Measurements from ENCODE around the gene RIPK4. TPM values are rescaled to one million over a fixed set of nuclear protein-coding genes. Genes with fewer than 3 reads are reported as not detected.
A peak's percentile ranks its signal among the peaks of the same experiment; 100 is the strongest.

The RIPK4 gene
- total RNA-seq, 1 experiment from 2014 or later, result 20.1 TPM

GRCh38 chr21:41769111-41769510 is 2.3 kb upstream of the RIPK4 start (continued):
- TF ChIP-seq NR3C1 (CRISPR knock-in tag; conservative IDR thresholded peaks at IDR 0.05; ENCODE audit: low read depth) (no peak), ZNF317 (CRISPR knock-in tag; IDR thresholded peaks at IDR 0.05; ENCODE audit: borderline replicate concordance, low read depth) (no peak), SP1 (CRISPR knock-in tag; conservative IDR thresholded peaks at IDR 0.05) (no peak), ZNF671 (CRISPR knock-in tag; IDR thresholded peaks at IDR 0.05) (no peak), FOXJ3 (CRISPR knock-in tag; IDR thresholded peaks at IDR 0.05; ENCODE audit: borderline replicate concordance) (no peak)
- TF ChIP-seq, protein P1, sequence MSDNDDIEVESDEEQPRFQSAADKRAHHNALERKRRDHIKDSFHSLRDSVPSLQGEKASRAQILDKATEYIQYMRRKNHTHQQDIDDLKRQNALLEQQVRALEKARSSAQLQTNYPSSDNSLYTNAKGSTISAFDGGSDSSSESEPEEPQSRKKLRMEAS (CRISPR knock-in tag; IDR thresholded peaks at IDR 0.05), result no peak
- TF ChIP-seq, protein P2, sequence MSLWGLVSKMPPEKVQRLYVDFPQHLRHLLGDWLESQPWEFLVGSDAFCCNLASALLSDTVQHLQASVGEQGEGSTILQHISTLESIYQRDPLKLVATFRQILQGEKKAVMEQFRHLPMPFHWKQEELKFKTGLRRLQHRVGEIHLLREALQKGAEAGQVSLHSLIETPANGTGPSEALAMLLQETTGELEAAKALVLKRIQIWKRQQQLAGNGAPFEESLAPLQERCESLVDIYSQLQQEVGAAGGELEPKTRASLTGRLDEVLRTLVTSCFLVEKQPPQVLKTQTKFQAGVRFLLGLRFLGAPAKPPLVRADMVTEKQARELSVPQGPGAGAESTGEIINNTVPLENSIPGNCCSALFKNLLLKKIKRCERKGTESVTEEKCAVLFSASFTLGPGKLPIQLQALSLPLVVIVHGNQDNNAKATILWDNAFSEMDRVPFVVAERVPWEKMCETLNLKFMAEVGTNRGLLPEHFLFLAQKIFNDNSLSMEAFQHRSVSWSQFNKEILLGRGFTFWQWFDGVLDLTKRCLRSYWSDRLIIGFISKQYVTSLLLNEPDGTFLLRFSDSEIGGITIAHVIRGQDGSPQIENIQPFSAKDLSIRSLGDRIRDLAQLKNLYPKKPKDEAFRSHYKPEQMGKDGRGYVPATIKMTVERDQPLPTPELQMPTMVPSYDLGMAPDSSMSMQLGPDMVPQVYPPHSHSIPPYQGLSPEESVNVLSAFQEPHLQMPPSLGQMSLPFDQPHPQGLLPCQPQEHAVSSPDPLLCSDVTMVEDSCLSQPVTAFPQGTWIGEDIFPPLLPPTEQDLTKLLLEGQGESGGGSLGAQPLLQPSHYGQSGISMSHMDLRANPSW (CRISPR knock-in tag; conservative IDR thresholded peaks at IDR 0.05; ENCODE audit: low read depth), result no peak

- Mint-ChIP-seq H3K4me3 (peak overlapping the region; percentile 83), H3K4me1 (peaks cover 73% of the 10 kb centered on the region), H3K27ac (no peak overlapping the region; the same call in 1 of the 2 replicates), H3K27me3 (ENCODE audit: low read depth) (peaks cover 89% of the 10 kb centered on the region), H3K9me3 (no peaks in the 10 kb centered on the region), H3K36me3 (no peaks in the 10 kb centered on the region)
- CTCF ChIA-PET, result interaction anchor here (0.9 to 14.5 kb wide), 12 partner anchors 9 to 164 kb away, joined by 3 to 207 read pairs (median 6); no protein-coding TSS in a partner anchor
- 0 out of 2 replicates have a peak, but pooled peaks have one; percentile 32 for TF ChIP-seq GABPB1 (CRISPR knock-in tag; IDR thresholded peaks at IDR 0.05)
- TF ChIP-seq SMAD3 (CRISPR knock-in tag; IDR thresholded peaks at IDR 0.05; ENCODE audit: borderline replicate concordance), result no peak
- TF ChIP-seq, protein P1 (CRISPR knock-in tag; IDR thresholded peaks at IDR 0.05), result 0 out of 2 replicates have a peak, but pooled peaks have one; percentile 23
- TF ChIP-seq NFYB (CRISPR knock-in tag; conservative IDR thresholded peaks at IDR 0.05; ENCODE audit: low read depth), result no peak
- no peak for TF ChIP-seq FOXP1 (CRISPR knock-in tag; IDR thresholded peaks at IDR 0.05; ENCODE audit: borderline replicate concordance)
- TF ChIP-seq SOX15 (CRISPR knock-in tag; IDR thresholded peaks at IDR 0.05), result no peak
- TF ChIP-seq NR2C2 (CRISPR knock-in tag; IDR thresholded peaks at IDR 0.05), result no peak
- TF ChIP-seq, protein P3, sequence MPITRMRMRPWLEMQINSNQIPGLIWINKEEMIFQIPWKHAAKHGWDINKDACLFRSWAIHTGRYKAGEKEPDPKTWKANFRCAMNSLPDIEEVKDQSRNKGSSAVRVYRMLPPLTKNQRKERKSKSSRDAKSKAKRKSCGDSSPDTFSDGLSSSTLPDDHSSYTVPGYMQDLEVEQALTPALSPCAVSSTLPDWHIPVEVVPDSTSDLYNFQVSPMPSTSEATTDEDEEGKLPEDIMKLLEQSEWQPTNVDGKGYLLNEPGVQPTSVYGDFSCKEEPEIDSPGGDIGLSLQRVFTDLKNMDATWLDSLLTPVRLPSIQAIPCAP (CRISPR knock-in tag; IDR thresholded peaks at IDR 0.05), result no peak
- TF ChIP-seq ATF1 (CRISPR knock-in tag; IDR thresholded peaks at IDR 0.05), result no peak
- ATAC-seq (peak; percentile 15), DNase-seq (ENCODE audit: low spot score) (peak; percentile 66)
- POLR2A ChIA-PET, result interaction anchor here (0.8 to 1.2 kb wide), 2 partner anchors 10 to 240 kb away, joined by 4 to 6 read pairs; no protein-coding TSS in a partner anchor
Measured at GRCh38 chr21:41768437-41769042, 1.7 kb upstream of the RIPK4 start.

- H3K27me3 Mint-ChIP-seq (ENCODE audit: low read depth), result peaks cover 94% of the 10 kb centered on the region
- CTCF ChIA-PET, result interaction anchor here (0.9 to 14.5 kb wide), 11 partner anchors 8 to 156 kb away, joined by 3 to 207 read pairs (median 6); no protein-coding TSS in a partner anchor
- H3K36me3 Mint-ChIP-seq, result no peaks in the 10 kb centered on the region
- no peak overlapping the region; the same call in 1 of the 2 replicates for H3K27ac Mint-ChIP-seq
- no peaks in the 10 kb centered on the region for H3K9me3 Mint-ChIP-seq
- DNase-seq (ENCODE audit: low spot score) (peak; percentile 58), ATAC-seq (peak; percentile 10; the same call in 1 of the 2 replicates)
- peaks cover 77% of the 10 kb centered on the region for H3K4me1 Mint-ChIP-seq
- peak overlapping the region; percentile 83 for H3K4me3 Mint-ChIP-seq
- POLR2A ChIA-PET, result interaction anchor here (0.8 to 1.2 kb wide), 2 partner anchors 11 to 240 kb away, joined by 4 to 6 read pairs; no protein-coding TSS in a partner anchor
- TF ChIP-seq FOXP4 (CRISPR knock-in tag; IDR thresholded peaks at IDR 0.05) (peak; percentile 10; the same call in 1 of the 2 replicates), TP53 (CRISPR knock-in tag; IDR thresholded peaks at IDR 0.05) (no peak), NFYB (CRISPR knock-in tag; conservative IDR thresholded peaks at IDR 0.05; ENCODE audit: low read depth) (no peak)
Measured at GRCh38 chr21:41767606-41768436, 969 bp upstream of the RIPK4 start.
